Spleen (tissue), 7 donors: Measurements from ENCODE around the gene PACRG.

Experiments
- POLR2A ChIP-seq, 3 donors: fragments of 450-650 bp; IDR thresholded peaks; one replicate each; pipeline ENCODE4 v1.5.1; 2017; ENCODE audit warnings: antibody characterized with exemption in 3 of 3, mild to moderate bottlenecking in 1 of 3
- TF ChIP-seq, protein P1 (sequence below), 11 experiments: fragments of 200-600 bp in 7 of 11; fragments of 450-650 bp in 4 of 11; sonication (generic) in 4 of 11; IDR thresholded peaks in 8 of 11; conservative IDR thresholded peaks in 3 of 11; 1 replicate in 7 of 11; 2 replicates in 4 of 11; pipeline versions ENCODE4 v1.4.0 to v1.8.0; 2016 to 2021; ENCODE audit warnings: antibody characterized with exemption in 11 of 11, inconsistent platforms in 4 of 11, mild to moderate bottlenecking in 1 of 11
- donor health status: DM: no; HTN: no; CAD: no; lungs with moderate emphysema.
- donor health status: DM: no; HTN: no; CAD: no.
- donor health status: DM: no; HTN: no; CAD: no.

DNA sequence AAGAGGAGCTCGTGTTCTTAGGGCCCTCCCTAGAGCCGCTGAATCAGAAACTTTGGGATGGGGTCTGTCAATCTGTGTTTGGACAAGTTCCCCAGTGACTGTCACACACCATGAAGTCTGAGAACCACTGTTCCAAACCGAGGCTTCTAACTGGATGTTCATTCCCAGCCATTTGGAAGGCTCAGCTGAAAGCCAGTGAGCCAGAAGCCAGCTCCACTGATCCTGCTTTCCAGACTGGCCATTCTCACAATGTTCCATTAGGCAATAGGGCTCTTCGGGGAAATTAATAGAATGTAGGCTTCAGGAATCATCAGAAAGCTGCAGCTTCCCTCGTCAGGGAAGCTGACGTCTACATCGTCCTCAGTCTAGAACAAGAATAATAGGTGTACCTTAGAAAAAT, 595.9 kb downstream of the PACRG start:
- no peak for TF ChIP-seq POLR2A (IDR thresholded peaks at IDR 0.05)
- TF ChIP-seq, protein P1, sequence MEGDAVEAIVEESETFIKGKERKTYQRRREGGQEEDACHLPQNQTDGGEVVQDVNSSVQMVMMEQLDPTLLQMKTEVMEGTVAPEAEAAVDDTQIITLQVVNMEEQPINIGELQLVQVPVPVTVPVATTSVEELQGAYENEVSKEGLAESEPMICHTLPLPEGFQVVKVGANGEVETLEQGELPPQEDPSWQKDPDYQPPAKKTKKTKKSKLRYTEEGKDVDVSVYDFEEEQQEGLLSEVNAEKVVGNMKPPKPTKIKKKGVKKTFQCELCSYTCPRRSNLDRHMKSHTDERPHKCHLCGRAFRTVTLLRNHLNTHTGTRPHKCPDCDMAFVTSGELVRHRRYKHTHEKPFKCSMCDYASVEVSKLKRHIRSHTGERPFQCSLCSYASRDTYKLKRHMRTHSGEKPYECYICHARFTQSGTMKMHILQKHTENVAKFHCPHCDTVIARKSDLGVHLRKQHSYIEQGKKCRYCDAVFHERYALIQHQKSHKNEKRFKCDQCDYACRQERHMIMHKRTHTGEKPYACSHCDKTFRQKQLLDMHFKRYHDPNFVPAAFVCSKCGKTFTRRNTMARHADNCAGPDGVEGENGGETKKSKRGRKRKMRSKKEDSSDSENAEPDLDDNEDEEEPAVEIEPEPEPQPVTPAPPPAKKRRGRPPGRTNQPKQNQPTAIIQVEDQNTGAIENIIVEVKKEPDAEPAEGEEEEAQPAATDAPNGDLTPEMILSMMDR (IDR thresholded peaks at IDR 0.05 in 8 of 11, conservative IDR thresholded peaks at IDR 0.05 in 3 of 11) = no peak
